ENCODE results near the gene CSH1.
"Not testable (repeated sequence)": the region's sequence is repeated elsewhere in the genome, so short reads cannot be mapped to it uniquely, and the experiment has no call there.

CSH1 gene

GRCh38 chr17:63898899-63899798 lies 2.8 kb upstream of the CSH1 start:
- not testable (repeated sequence) for DNase-seq

GRCh38 chr17:63894821-63895220 lies 1.6 kb downstream of the CSH1 start:
- DNase-seq = not testable (repeated sequence)

- not testable (repeated sequence) for DNase-seq
Observed at GRCh38 chr17:63894021-63894420, 2.4 kb downstream of the CSH1 start.

- not testable (repeated sequence) for DNase-seq
Observed at GRCh38 chr17:63892316-63893037, 3.9 kb downstream of the CSH1 start.

GRCh38 chr17:63889026-63889848 lies 7.1 kb downstream of the CSH1 start:
- DNase-seq = not testable (repeated sequence)

- DNase-seq = not testable (repeated sequence)
Observed at GRCh38 chr17:63885119-63885518, 11.3 kb downstream of the CSH1 start.

GRCh38 chr17:63882626-63883126 lies 13.7 kb downstream of the CSH1 start:
- not testable (repeated sequence) for DNase-seq

- DNase-seq = no peak
Observed at GRCh38 chr17:63881935-63882601, 14.3 kb downstream of the CSH1 start, which contains the start of gene GH2. Gene GH2 (minus strand): TSS chr17:63881944. CDS start chr17:63881801, 143 bp downstream.

- DNase-seq = not testable (repeated sequence)
Observed at GRCh38 chr17:63881337-63881736, 15.0 kb downstream of the CSH1 start.

- no peak for DNase-seq
Observed at GRCh38 chr17:63880706-63881105, 15.7 kb downstream of the CSH1 start.

- DNase-seq = not testable (repeated sequence)
Observed at GRCh38 chr17:63878413-63878812, 18.0 kb downstream of the CSH1 start.

GRCh38 chr17:63874693-63875092 lies 21.7 kb downstream of the CSH1 start:
- not testable (repeated sequence) for DNase-seq

- not testable (repeated sequence) for DNase-seq
Observed at GRCh38 chr17:63874061-63874626, 22.2 kb downstream of the CSH1 start.

- DNase-seq = not testable (repeated sequence)
Observed at GRCh38 chr17:63873577-63873976, 22.8 kb downstream of the CSH1 start, which contains the start of gene CSH2. Gene CSH2 (minus strand): TSS chr17:63873677. CDS start chr17:63873614, 63 bp downstream.

- not testable (repeated sequence) for DNase-seq
Observed at GRCh38 chr17:63871646-63872365, 24.6 kb downstream of the CSH1 start.

- DNase-seq = not testable (repeated sequence)
Observed at GRCh38 chr17:63870292-63870665, 26.1 kb downstream of the CSH1 start.

GRCh38 chr17:63869491-63870291 lies 26.7 kb downstream of the CSH1 start:
- not testable (repeated sequence) for DNase-seq

- DNase-seq = not testable (repeated sequence)
Observed at GRCh38 chr17:63866625-63867024, 29.7 kb downstream of the CSH1 start.

GRCh38 chr17:63859257-63859656 lies 37.1 kb downstream of the CSH1 start:
- no peak for DNase-seq

GRCh38 chr17:63856425-63856824 lies 39.9 kb downstream of the CSH1 start:
- not testable (repeated sequence) for DNase-seq

All from GOT3 (cell line).